Fibroblast of lung (primary cell): ENCODE results near the gene ANKRD30B.

ENCODE experiments used
- CTCF ChIP-seq, 2 donors: IDR thresholded peaks in 1 of 2; conservative IDR thresholded peaks in 1 of 2; 1 replicate in 1 of 2; 2 replicates in 1 of 2; pipeline ENCODE4 v1.5.1; 2011 to 2012; ENCODE audit warnings: low read length in 2 of 2, control low read depth in 1 of 2, inconsistent platforms in 1 of 2, low read depth in 1 of 2, mild to moderate bottlenecking in 1 of 2
- EZH2 ChIP-seq: IDR thresholded peaks from 2 replicates; pipeline ENCODE4 v1.5.1; 2012; ENCODE audit warnings: low read length, control low read depth, mild to moderate bottlenecking; ENCODE audit errors: missing control alignments

GRCh38 chr18:14768241-14768640, 20.3 kb downstream of the ANKRD30B start:
- TF ChIP-seq EZH2 (no peak), CTCF (conservative IDR thresholded peaks at IDR 0.05 in 1 of 2, IDR thresholded peaks at IDR 0.05 in 1 of 2; ENCODE audit: low read depth in 1 of 2, low read length in 2 of 2) (no peak)
